Suprapubic skin (tissue), 4 donors: Measurements from ENCODE around the gene ITGA2B.

Experiments used
- CTCF ChIP-seq, 2 donors: fragments of 200-600 bp in 1 of 2; fragments of 450-650 bp in 1 of 2; sonication (generic) in 1 of 2; IDR thresholded peaks; one replicate each; pipeline ENCODE4 v1.5.1; 2016 to 2019; ENCODE audit warnings: antibody characterized with exemption in 2 of 2, mild to moderate bottlenecking in 1 of 2, moderate library complexity in 1 of 2
- POLR2A ChIP-seq, 2 donors: fragments of 450-650 bp; IDR thresholded peaks; one replicate each; pipeline ENCODE4 v1.6.1; 2017; ENCODE audit warnings: antibody characterized with exemption in 2 of 2, mild to moderate bottlenecking in 2 of 2, moderate library complexity in 2 of 2
- POLR2AphosphoS5 ChIP-seq, 3 donors: sonication (generic); formaldehyde crosslinking; IDR thresholded peaks; one replicate each; pipeline ENCODE4 v1.6.1; 2017; ENCODE audit warnings: antibody characterized with exemption in 3 of 3

GRCh38 chr17:44374306-44375195 is 14.9 kb downstream of the ITGA2B start:
- no peak for TF ChIP-seq POLR2A (IDR thresholded peaks at IDR 0.05)
- no peak for TF ChIP-seq CTCF (IDR thresholded peaks at IDR 0.05)
- TF ChIP-seq POLR2AphosphoS5 (IDR thresholded peaks at IDR 0.05), result no peak
